ENCODE data around the gene CAMK2A. TPM values are rescaled to one million over a fixed set of nuclear protein-coding genes. Genes with fewer than 3 reads are reported as not detected.

Gene CAMK2A
- total RNA-seq, 1 donor from 2014 or later: not detected

DNA sequence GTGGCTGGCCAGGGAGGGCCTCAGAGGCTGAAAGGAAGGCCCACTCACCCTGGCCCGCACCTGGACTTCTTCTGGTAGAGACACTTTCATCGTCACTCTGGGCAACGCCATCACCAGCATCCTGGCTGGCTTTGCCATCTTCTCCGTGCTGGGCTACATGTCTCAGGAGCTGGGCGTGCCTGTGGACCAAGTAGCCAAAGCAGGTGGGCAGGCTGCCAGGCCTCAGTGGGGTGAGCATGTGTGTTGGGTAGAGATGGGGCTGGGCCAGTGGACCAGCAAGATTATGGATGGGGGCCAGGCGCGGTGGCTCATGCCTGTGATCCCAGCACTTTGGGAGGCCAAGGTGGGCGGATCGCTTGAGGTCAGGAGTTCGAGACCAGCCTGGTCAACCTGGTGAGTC is 87.1 kb downstream of the CAMK2A start:
- no peak for DNase-seq (ENCODE audit: low read depth)
- TF ChIP-seq CTCF (conservative IDR thresholded peaks at IDR 0.05; ENCODE audit: low read depth, low read length): no peak
- H3K4me3 ChIP-seq (ENCODE audit: low read depth, low read length): no peak overlapping the region

GRCh38 chr5:150197476-150197875 is 92.1 kb downstream of the CAMK2A start:
- TF ChIP-seq CTCF (conservative IDR thresholded peaks at IDR 0.05; ENCODE audit: low read depth, low read length): no peak
- no peak overlapping the region for H3K4me3 ChIP-seq (ENCODE audit: low read depth, low read length)
- no peak for DNase-seq (ENCODE audit: low read depth)

DNA sequence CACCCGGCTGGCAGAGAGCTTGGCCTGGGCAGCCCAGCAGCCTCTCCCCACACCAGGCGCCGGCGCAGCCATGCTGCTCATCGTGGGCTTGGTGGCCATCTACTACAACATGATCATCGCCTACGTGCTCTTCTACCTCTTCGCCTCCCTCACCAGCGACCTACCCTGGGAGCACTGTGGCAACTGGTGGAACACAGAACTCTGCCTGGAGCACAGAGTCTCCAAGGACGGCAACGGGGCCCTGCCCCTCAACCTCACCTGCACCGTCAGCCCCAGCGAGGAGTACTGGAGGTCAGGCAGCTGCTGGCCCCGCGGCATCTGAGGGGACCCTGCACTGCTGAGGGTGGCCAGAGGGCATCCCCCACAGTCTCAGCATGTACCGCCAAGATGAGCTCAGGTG is 92.6 kb downstream of the CAMK2A start:
- no peak for TF ChIP-seq CTCF (conservative IDR thresholded peaks at IDR 0.05; ENCODE audit: low read depth, low read length)
- no peak overlapping the region for H3K4me3 ChIP-seq (ENCODE audit: low read depth, low read length)
- no peak for DNase-seq (ENCODE audit: low read depth)

GRCh38 chr5:150196514-150196913 is 93.1 kb downstream of the CAMK2A start:
- DNase-seq (ENCODE audit: low read depth): no peak
- TF ChIP-seq CTCF (conservative IDR thresholded peaks at IDR 0.05; ENCODE audit: low read depth, low read length): no peak
- no peak overlapping the region for H3K4me3 ChIP-seq (ENCODE audit: low read depth, low read length)

DNA sequence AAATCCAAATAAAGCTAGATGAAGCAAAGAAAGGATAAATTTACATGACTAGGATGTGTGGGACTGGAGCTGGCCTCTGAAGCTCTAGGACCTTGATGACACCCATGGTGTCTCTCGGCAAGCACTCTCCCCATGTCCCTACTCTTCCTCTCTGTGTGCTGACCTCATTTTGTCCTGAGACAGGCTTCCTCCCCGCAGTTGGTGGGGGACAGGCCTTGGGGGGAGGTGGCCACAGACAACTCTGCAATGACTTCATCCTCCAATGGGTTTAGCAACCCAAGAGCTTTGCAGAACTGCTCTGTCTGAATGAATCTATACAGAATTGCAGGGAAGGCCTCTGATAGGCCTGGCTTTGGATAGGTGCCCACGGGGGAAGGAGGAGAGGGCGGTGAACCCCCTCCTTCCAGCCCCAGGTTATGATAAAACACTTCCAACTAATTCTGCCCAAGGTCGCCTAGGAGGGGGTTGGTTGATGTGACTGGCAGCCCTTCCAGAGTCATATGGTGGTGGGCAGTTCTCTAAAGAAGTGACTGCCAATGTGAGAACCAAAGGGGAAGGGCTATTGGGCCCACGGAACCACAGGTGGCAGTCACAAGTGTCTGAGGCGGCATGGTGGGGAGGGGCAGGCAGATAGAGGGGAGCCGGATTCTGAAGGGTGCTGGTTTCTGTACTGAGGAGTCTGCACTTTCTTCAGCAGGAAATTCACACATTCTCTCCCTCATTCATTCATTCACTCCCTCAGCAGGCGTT is 93.7 kb downstream of the CAMK2A start:
- no peak for DNase-seq (ENCODE audit: low read depth)
- TF ChIP-seq CTCF (conservative IDR thresholded peaks at IDR 0.05; ENCODE audit: low read depth, low read length): no peak

GRCh38 chr5:150192462-150192861 is 97.1 kb downstream of the CAMK2A start:
- no peak for DNase-seq (ENCODE audit: low read depth)
- no peak overlapping the region for H3K4me3 ChIP-seq (ENCODE audit: low read depth, low read length)
- TF ChIP-seq CTCF (conservative IDR thresholded peaks at IDR 0.05; ENCODE audit: low read depth, low read length): no peak

More for the DNA sequence above, 93.7 kb downstream of the CAMK2A start:
- H3K4me3 ChIP-seq (ENCODE audit: low read depth, low read length): no peak overlapping the region

- no peak overlapping the region for H3K4me3 ChIP-seq (ENCODE audit: low read depth, low read length)
- no peak for TF ChIP-seq CTCF (conservative IDR thresholded peaks at IDR 0.05; ENCODE audit: low read depth, low read length)
- no peak for DNase-seq (ENCODE audit: low read depth)
These were observed 98.6 kb downstream of the CAMK2A start for GRCh38 chr5:150190987-150191386.

Measured in epithelial cell of proximal tubule (primary cell).